GM18508 (cell line): ENCODE results near the gene CST9.
"Not testable (repeated sequence)": the region's sequence is repeated elsewhere in the genome, so short reads cannot be mapped to it uniquely, and the experiment has no call there.

Experiments
- ATAC-seq: cut with Tn5 transposase; IDR thresholded peaks from one replicate; pipeline ENCODE4 v1.9.1; 2021; ENCODE audit warnings: moderate number of reproducible peaks; ENCODE audit not compliant: insufficient read depth, unreplicated experiment

CST9 gene

GRCh38 chr20:23638309-23638708 is 32.6 kb upstream of the CST9 start:
- no peak for ATAC-seq

- ATAC-seq = no peak
These were observed 31.8 kb upstream of the CST9 start, which contains the start of gene CST3 for GRCh38 chr20:23637282-23638221. Gene CST3 (minus strand): TSS chr20:23637955. CDS start chr20:23637862, 93 bp downstream.

GRCh38 chr20:23636908-23637281 is 31.2 kb upstream of the CST9 start:
- ATAC-seq = no peak

GRCh38 chr20:23636182-23636907 is 30.6 kb upstream of the CST9 start:
- no peak for ATAC-seq

GRCh38 chr20:23635768-23636090 is 30.0 kb upstream of the CST9 start:
- ATAC-seq = not testable (repeated sequence)

GRCh38 chr20:23634985-23635767 is 29.5 kb upstream of the CST9 start:
- ATAC-seq = no peak

- no peak for ATAC-seq
These were observed 28.5 kb upstream of the CST9 start for GRCh38 chr20:23634044-23634801.

GRCh38 chr20:23632711-23633573 is 27.2 kb upstream of the CST9 start:
- no peak for ATAC-seq

- ATAC-seq = no peak
These were observed 26.4 kb upstream of the CST9 start for GRCh38 chr20:23631981-23632710.

- no peak for ATAC-seq
These were observed 25.6 kb upstream of the CST9 start for GRCh38 chr20:23631226-23631822.

GRCh38 chr20:23630392-23630849 is 24.7 kb upstream of the CST9 start:
- ATAC-seq = no peak

- no peak for ATAC-seq
These were observed 24.1 kb upstream of the CST9 start for GRCh38 chr20:23629542-23630391.

- ATAC-seq = no peak
These were observed 23.4 kb upstream of the CST9 start for GRCh38 chr20:23629017-23629541.

GRCh38 chr20:23628402-23629016 is 22.8 kb upstream of the CST9 start:
- ATAC-seq = no peak

- no peak for ATAC-seq
These were observed 21.8 kb upstream of the CST9 start for GRCh38 chr20:23627501-23627900.

- ATAC-seq = no peak
These were observed 20.4 kb upstream of the CST9 start for GRCh38 chr20:23626040-23626620.
